ENCODE results near the gene MTFP1. TPM values are rescaled to one million over a fixed set of nuclear protein-coding genes. Genes with fewer than 3 reads are reported as not detected.

MTFP1 gene
- total and polyA plus RNA-seq, 9 of the 15 experiments (the other 6 are each of a cell fraction or from before 2014, with no cell fraction given), result 10.7 to 52.0 (median 30.1) TPM

DNA sequence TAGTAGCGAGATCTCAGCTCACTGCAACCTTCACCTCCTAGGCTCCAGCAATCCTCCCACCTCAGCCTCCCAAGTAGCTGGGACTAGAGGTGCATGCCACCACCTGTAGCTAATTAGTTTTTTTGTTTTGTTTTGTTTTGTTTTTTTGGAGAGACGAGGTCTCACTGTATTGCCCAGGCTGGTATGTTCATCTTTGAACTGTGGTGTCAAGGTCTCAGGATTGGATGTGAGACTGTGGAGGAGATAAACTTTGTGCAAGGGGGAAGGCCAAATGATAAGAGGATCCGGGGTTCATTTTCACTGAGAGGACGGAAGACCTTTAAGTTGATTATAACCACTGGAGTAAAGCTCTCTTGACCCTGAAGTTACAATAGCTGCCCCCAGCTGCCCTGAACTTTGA lies 19.8 kb upstream of the MTFP1 start:
- no peak for ATAC-seq
- ChIA-PET CTCF (ENCODE audit: low intra/inter-chr PET ratio) (no interaction called here), POLR2A (interaction anchor here (1.0 to 2.2 kb wide), 3 partner anchors 9 to 38 kb away, joined by 3 to 8 read pairs (median 4); partner anchors contain the start of gene SEC14L2)
- Histone ChIP-seq H3K4me2 (ENCODE audit: insufficient read depth, low read length) (no peak overlapping the region), H3K36me3 (ENCODE audit: control insufficient read depth, insufficient read depth, low read length) (peaks cover 3% of the 10 kb centered on the region; the same call in 2 of the 3 replicates), H3K9me3 (replicated peaks; ENCODE audit: control insufficient read depth, insufficient read depth, low read depth, low read length) (no peaks in the 10 kb centered on the region), H2AFZ (ENCODE audit: low read depth, low read length) (no peak overlapping the region), H4K20me1 (replicated peaks; ENCODE audit: control insufficient read depth, insufficient read depth, low read length) (peaks cover 9% of the 10 kb centered on the region), H3K9me1 (ENCODE audit: control insufficient read depth, insufficient read depth, low read length) (peaks cover 3% of the 10 kb centered on the region), H3K4me3 (no peak overlapping the region), H3K9ac (ENCODE audit: insufficient read depth in 1 of 2, low read depth in 2 of 2, low read length in 2 of 2) (no peak overlapping the region), H3K4me1 (replicated peaks in 1 of 2; ENCODE audit: control insufficient read depth in 2 of 2, insufficient read depth in 2 of 2, low read length in 2 of 2) (peaks cover 17 to 18% of the 10 kb centered on the region in 2 experiments; a peak in 3 of 5 replicates), H3K27ac (ENCODE audit: extremely low read depth, low read depth, low read length) (no peak overlapping the region), H3K79me2 (ENCODE audit: control insufficient read depth, insufficient read depth, low read length) (no peaks in the 10 kb centered on the region), H3K27me3 (ENCODE audit: control insufficient read depth in 2 of 2, insufficient read depth in 2 of 2, low read length in 2 of 2) (no peaks in the 10 kb centered on the region)
- no peak for FAIRE-seq
- DNase-seq (ENCODE audit: extremely low read depth in 1 of 4, low spot score in 3 of 4), result no peak
- no TSS peak for BruUV-seq (replicated peaks)
- intact Hi-C loops (cut with micrococcal nuclease) (no loop called here), in situ Hi-C loops (cut with MboI) (no loop called here)
- WGBS (ENCODE audit: insufficient coverage, low coverage, missing lambda C conversion rate), result 8% methylated on average over 2 of the region's 4 CpGs
- no peak for TF ChIP-seq AFF1 (IDR thresholded peaks at IDR 0.05; ENCODE audit: low read depth in 1 of 2, partially characterized antibody in 2 of 2)
- TF ChIP-seq ZNF436 (CRISPR knock-in tag; IDR thresholded peaks at IDR 0.05), result no peak
- TF ChIP-seq KLF10 (CRISPR knock-in tag; IDR thresholded peaks at IDR 0.05), result no peak
- TF ChIP-seq STAT5B (CRISPR knock-in tag; IDR thresholded peaks at IDR 0.05), result no peak
- TF ChIP-seq ELF4 (CRISPR knock-in tag; IDR thresholded peaks at IDR 0.05), result no peak
- no peak for TF ChIP-seq SIX5 (IDR thresholded peaks at IDR 0.05; ENCODE audit: borderline replicate concordance in 1 of 2, insufficient read depth in 1 of 2, low read depth in 1 of 2, low read length in 2 of 2)
- no peak for TF ChIP-seq MYBL2 (IDR thresholded peaks at IDR 0.05; ENCODE audit: low read depth)
- TF ChIP-seq MYBL2 (CRISPR knock-in tag; IDR thresholded peaks at IDR 0.05; ENCODE audit: borderline replicate concordance), result no peak
- TF ChIP-seq TRIM28 (IDR thresholded peaks at IDR 0.05), result no peak
- TF ChIP-seq, protein P1, sequence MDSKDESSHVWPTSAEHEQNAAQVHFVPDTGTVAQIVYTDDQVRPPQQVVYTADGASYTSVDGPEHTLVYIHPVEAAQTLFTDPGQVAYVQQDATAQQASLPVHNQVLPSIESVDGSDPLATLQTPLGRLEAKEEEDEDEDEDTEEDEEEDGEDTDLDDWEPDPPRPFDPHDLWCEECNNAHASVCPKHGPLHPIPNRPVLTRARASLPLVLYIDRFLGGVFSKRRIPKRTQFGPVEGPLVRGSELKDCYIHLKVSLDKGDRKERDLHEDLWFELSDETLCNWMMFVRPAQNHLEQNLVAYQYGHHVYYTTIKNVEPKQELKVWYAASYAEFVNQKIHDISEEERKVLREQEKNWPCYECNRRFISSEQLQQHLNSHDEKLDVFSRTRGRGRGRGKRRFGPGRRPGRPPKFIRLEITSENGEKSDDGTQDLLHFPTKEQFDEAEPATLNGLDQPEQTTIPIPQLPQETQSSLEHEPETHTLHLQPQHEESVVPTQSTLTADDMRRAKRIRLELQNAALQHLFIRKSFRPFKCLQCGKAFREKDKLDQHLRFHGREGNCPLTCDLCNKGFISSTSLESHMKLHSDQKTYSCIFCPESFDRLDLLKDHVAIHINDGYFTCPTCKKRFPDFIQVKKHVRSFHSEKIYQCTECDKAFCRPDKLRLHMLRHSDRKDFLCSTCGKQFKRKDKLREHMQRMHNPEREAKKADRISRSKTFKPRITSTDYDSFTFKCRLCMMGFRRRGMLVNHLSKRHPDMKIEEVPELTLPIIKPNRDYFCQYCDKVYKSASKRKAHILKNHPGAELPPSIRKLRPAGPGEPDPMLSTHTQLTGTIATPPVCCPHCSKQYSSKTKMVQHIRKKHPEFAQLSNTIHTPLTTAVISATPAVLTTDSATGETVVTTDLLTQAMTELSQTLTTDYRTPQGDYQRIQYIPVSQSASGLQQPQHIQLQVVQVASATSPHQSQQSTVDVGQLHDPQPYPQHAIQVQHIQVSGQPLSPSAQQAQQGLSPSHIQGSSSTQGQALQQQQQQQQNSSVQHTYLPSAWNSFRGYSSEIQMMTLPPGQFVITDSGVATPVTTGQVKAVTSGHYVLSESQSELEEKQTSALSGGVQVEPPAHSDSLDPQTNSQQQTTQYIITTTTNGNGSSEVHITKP (IDR thresholded peaks at IDR 0.05; ENCODE audit: partially characterized antibody), result no peak
- TF ChIP-seq RBBP5 (IDR thresholded peaks at IDR 0.05; ENCODE audit: borderline replicate concordance, insufficient read depth, low read length, poor library complexity, severe bottlenecking), result no peak
- no peak for TF ChIP-seq PTRF (tag; IDR thresholded peaks at IDR 0.05)
- no peak for TF ChIP-seq ZNF384 (IDR thresholded peaks at IDR 0.05; ENCODE audit: low read depth, low read length)
- TF ChIP-seq, protein P2, sequence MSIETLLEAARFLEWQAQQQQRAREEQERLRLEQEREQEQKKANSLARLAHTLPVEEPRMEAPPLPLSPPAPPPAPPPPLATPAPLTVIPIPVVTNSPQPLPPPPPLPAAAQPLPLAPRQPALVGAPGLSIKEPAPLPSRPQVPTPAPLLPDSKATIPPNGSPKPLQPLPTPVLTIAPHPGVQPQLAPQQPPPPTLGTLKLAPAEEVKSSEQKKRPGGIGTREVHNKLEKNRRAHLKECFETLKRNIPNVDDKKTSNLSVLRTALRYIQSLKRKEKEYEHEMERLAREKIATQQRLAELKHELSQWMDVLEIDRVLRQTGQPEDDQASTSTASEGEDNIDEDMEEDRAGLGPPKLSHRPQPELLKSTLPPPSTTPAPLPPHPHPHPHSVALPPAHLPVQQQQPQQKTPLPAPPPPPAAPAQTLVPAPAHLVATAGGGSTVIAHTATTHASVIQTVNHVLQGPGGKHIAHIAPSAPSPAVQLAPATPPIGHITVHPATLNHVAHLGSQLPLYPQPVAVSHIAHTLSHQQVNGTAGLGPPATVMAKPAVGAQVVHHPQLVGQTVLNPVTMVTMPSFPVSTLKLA (conservative IDR thresholded peaks at IDR 0.05), result no peak
